Thyroid gland (tissue), 4 donors: ENCODE data around the gene GTF2F2.

Source experiments
- CTCF ChIP-seq, 6 experiments: fragments of 200-600 bp in 3 of 6; fragments of 450-650 bp in 3 of 6; sonication (generic) in 3 of 6; IDR thresholded peaks; one replicate each; pipeline ENCODE4 v1.5.1; 2016 to 2019; ENCODE audit warnings: antibody characterized with exemption in 6 of 6, mild to moderate bottlenecking in 2 of 6, inconsistent platforms in 1 of 6, moderate library complexity in 1 of 6
- POLR2A ChIP-seq, 2 donors: fragments of 450-650 bp; IDR thresholded peaks; one replicate each; pipeline ENCODE4 v1.6.1; 2017; ENCODE audit warnings: antibody characterized with exemption in 2 of 2, mild to moderate bottlenecking in 2 of 2, moderate library complexity in 1 of 2

- TF ChIP-seq POLR2A (IDR thresholded peaks at IDR 0.05) (no peak), CTCF (IDR thresholded peaks at IDR 0.05) (no peak)
These were observed 2.6 kb downstream of the GTF2F2 start for GRCh38 chr13:45122941-45123340.
